Stimulated activated CD4-positive, alpha-beta T cell treated with anti-CD3 and anti-CD28 coated beads, Interleukin-15, amount 100 ng/mL, for 1 hour (primary cell): Measurements from ENCODE around the gene ZNF557.

Source experiments
- DNase-seq, 2 donors: peaks; one replicate each; pipeline ENCODE4 v3.0.0-alpha.2; 2020; ENCODE audit warnings: low read depth in 1 of 2, low spot score in 1 of 2

ZNF557 gene

GRCh38 chr19:7074705-7075282 is 5.3 kb downstream of the ZNF557 start:
- no peak for DNase-seq

- DNase-seq: no peak
These were observed 6.6 kb downstream of the ZNF557 start for GRCh38 chr19:7076151-7076550.

- DNase-seq: no peak
These were observed 8.5 kb downstream of the ZNF557 start for GRCh38 chr19:7078008-7078407.

GRCh38 chr19:7083076-7083956 is 13.8 kb downstream of the ZNF557 start:
- no peak for DNase-seq

GRCh38 chr19:7088999-7089398 is 19.5 kb downstream of the ZNF557 start:
- no peak for DNase-seq

- DNase-seq: no peak
These were observed 28.6 kb downstream of the ZNF557 start for GRCh38 chr19:7098096-7098495.

GRCh38 chr19:7098701-7099596 is 29.4 kb downstream of the ZNF557 start:
- DNase-seq: peak; percentile 79 to 88

- DNase-seq: no peak
These were observed 30.1 kb downstream of the ZNF557 start for GRCh38 chr19:7099597-7099921.

- DNase-seq: no peak
These were observed 32.2 kb downstream of the ZNF557 start for GRCh38 chr19:7101498-7102253.

- no peak for DNase-seq
These were observed 35.4 kb downstream of the ZNF557 start for GRCh38 chr19:7104747-7105447.

- no peak for DNase-seq
These were observed 37.5 kb downstream of the ZNF557 start for GRCh38 chr19:7106711-7107657.

GRCh38 chr19:7109678-7110289 is 40.3 kb downstream of the ZNF557 start:
- DNase-seq: no peak

- no peak for DNase-seq
These were observed 43.2 kb downstream of the ZNF557 start for GRCh38 chr19:7112675-7113074.

- no peak for DNase-seq
These were observed 43.7 kb downstream of the ZNF557 start for GRCh38 chr19:7113233-7113632.

- no peak for DNase-seq
These were observed 46.2 kb downstream of the ZNF557 start for GRCh38 chr19:7115721-7116120.

- DNase-seq: no peak
These were observed 47.7 kb downstream of the ZNF557 start for GRCh38 chr19:7117248-7117647.

- no peak for DNase-seq
These were observed 50.1 kb downstream of the ZNF557 start for GRCh38 chr19:7119582-7119981.

- no peak for DNase-seq
These were observed 51.0 kb downstream of the ZNF557 start for GRCh38 chr19:7120499-7120898.

GRCh38 chr19:7122701-7123100 is 53.2 kb downstream of the ZNF557 start:
- no peak for DNase-seq
